ENCODE results near the gene TSPAN18.

DNA sequence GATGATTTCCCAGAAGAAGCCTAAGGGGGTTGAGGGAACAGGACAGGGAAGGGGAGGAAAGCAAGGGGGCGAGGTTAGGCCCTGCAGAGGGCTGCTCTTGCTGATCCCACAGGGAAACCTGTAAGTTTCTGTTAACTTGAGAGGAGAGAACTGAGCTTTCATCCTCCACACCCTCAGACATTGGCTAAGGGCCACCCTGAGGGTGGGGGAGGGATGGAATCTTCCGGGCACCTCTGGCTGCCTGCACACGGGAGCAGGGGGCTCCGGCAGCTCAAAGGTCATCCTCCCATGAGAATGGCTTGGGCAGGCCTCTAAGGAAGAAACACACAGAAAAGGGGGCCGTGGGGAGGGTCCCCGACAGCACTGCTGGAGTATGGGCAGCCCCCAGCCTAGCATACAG lies 108.1 kb downstream of the TSPAN18 start:
- no peak for TF ChIP-seq CTCF (conservative IDR thresholded peaks at IDR 0.05; ENCODE audit: low read depth, low read length)
- no peak for TF ChIP-seq EZH2 (IDR thresholded peaks at IDR 0.05; ENCODE audit: low read length, unreplicated experiment)
